ENCODE results near the gene TBX1. TPM values are rescaled to one million over a fixed set of nuclear protein-coding genes. Genes with fewer than 3 reads are reported as not detected.

Gene TBX1
- total RNA-seq, 1 donor: not detected

DNA sequence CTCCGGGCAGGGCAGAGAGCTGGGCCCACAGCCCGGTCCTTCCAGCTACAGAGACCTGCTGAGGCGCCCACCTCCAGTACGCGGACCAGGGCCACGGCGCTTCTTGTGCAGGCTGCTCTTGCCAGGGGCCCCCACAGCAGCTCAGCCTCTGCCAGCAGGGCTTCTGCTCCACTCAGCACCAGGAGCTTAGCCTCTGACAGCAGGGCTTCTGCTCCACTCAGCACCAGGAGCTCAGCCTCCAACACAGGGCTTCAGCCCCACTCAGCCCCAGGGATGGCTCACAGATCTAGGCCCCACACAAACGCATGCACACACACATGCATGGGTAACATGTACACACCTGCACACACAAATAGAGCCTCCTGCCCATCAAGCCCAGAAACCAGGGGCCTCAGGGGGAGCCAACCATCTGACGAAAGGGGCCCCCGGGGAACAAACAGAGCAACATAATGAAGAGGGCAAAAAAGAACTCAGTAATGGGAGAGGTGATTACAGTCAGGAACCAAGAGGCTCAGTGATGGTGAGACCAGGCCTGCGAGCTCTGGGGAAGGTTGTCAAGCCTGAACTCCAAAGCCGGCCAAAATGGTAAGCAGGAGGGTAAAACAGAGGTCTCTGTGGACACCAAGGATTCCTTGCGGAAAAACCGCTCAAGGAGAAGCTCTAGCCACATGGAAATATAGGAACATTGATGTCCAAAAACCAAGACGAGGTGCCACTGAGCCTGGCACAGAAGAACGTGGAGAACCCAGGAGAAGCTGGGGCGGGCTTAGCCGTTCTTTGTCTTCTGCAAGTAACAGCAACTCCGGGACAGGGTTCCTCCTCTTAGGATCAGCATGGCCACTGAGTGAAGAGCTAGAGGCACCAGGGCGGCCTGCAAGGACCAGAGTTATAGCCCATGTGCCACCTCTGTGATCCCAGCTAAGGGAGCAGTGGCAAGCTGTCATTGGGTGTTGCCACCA is 47.6 kb downstream of the TBX1 start:
- TF ChIP-seq, protein P1, sequence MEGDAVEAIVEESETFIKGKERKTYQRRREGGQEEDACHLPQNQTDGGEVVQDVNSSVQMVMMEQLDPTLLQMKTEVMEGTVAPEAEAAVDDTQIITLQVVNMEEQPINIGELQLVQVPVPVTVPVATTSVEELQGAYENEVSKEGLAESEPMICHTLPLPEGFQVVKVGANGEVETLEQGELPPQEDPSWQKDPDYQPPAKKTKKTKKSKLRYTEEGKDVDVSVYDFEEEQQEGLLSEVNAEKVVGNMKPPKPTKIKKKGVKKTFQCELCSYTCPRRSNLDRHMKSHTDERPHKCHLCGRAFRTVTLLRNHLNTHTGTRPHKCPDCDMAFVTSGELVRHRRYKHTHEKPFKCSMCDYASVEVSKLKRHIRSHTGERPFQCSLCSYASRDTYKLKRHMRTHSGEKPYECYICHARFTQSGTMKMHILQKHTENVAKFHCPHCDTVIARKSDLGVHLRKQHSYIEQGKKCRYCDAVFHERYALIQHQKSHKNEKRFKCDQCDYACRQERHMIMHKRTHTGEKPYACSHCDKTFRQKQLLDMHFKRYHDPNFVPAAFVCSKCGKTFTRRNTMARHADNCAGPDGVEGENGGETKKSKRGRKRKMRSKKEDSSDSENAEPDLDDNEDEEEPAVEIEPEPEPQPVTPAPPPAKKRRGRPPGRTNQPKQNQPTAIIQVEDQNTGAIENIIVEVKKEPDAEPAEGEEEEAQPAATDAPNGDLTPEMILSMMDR (IDR thresholded peaks at IDR 0.05; ENCODE audit: extremely low read depth, low read depth, low read length): no peak
- no peak overlapping the region for H3K4me2 ChIP-seq (ENCODE audit: insufficient read depth, low read length)
- H3K27ac ChIP-seq (ENCODE audit: low read depth, low read length): no peak overlapping the region
- peaks cover 8% of the 10 kb centered on the region for H3K4me1 ChIP-seq (ENCODE audit: insufficient read depth, low read length)
- H4K20me1 ChIP-seq (ENCODE audit: insufficient read depth, low read length): peaks cover 12% of the 10 kb centered on the region
- H3K27me3 ChIP-seq (ENCODE audit: insufficient read depth, low read length): no peaks in the 10 kb centered on the region
- H3K9me3 ChIP-seq (ENCODE audit: low read depth, low read length): no peaks in the 10 kb centered on the region
- H2AFZ ChIP-seq (ENCODE audit: low read length): no peak overlapping the region
- H3K4me3 ChIP-seq (ENCODE audit: insufficient read depth, low read length): no peak overlapping the region
- peak; percentile 76 for DNase-seq (ENCODE audit: insufficient read length, low spot score, missing footprints)
- no peaks in the 10 kb centered on the region for H3K36me3 ChIP-seq (ENCODE audit: insufficient read depth, low read length)
- H3K79me2 ChIP-seq (ENCODE audit: insufficient read depth, low read length): no peaks in the 10 kb centered on the region

- Histone ChIP-seq H4K20me1 (ENCODE audit: insufficient read depth, low read length) (peaks cover 12% of the 10 kb centered on the region), H3K36me3 (ENCODE audit: insufficient read depth, low read length) (no peaks in the 10 kb centered on the region), H3K4me1 (ENCODE audit: insufficient read depth, low read length) (peaks cover 8% of the 10 kb centered on the region), H3K4me2 (ENCODE audit: insufficient read depth, low read length) (no peak overlapping the region), H3K79me2 (ENCODE audit: insufficient read depth, low read length) (no peaks in the 10 kb centered on the region), H2AFZ (ENCODE audit: low read length) (no peak overlapping the region), H3K27ac (ENCODE audit: low read depth, low read length) (no peak overlapping the region), H3K9me3 (ENCODE audit: low read depth, low read length) (no peaks in the 10 kb centered on the region), H3K27me3 (ENCODE audit: insufficient read depth, low read length) (no peaks in the 10 kb centered on the region), H3K4me3 (ENCODE audit: insufficient read depth, low read length) (no peak overlapping the region)
- DNase-seq (ENCODE audit: insufficient read length, low spot score, missing footprints): no peak
- TF ChIP-seq, protein P1 (IDR thresholded peaks at IDR 0.05; ENCODE audit: extremely low read depth, low read depth, low read length): no peak
These were observed 48.4 kb downstream of the TBX1 start for GRCh38 chr22:19808873-19809478.

- peaks cover 12% of the 10 kb centered on the region for H4K20me1 ChIP-seq (ENCODE audit: insufficient read depth, low read length)
- no peak overlapping the region for H3K4me2 ChIP-seq (ENCODE audit: insufficient read depth, low read length)
- no peaks in the 10 kb centered on the region for H3K79me2 ChIP-seq (ENCODE audit: insufficient read depth, low read length)
- no peak overlapping the region for H2AFZ ChIP-seq (ENCODE audit: low read length)
- no peak for DNase-seq (ENCODE audit: insufficient read length, low spot score, missing footprints)
- no peak overlapping the region for H3K4me3 ChIP-seq (ENCODE audit: insufficient read depth, low read length)
- TF ChIP-seq, protein P1 (IDR thresholded peaks at IDR 0.05; ENCODE audit: extremely low read depth, low read depth, low read length): no peak
- peaks cover 8% of the 10 kb centered on the region for H3K4me1 ChIP-seq (ENCODE audit: insufficient read depth, low read length)
- no peaks in the 10 kb centered on the region for H3K36me3 ChIP-seq (ENCODE audit: insufficient read depth, low read length)
- no peaks in the 10 kb centered on the region for H3K27me3 ChIP-seq (ENCODE audit: insufficient read depth, low read length)
- no peak overlapping the region for H3K27ac ChIP-seq (ENCODE audit: low read depth, low read length)
- H3K9me3 ChIP-seq (ENCODE audit: low read depth, low read length): no peaks in the 10 kb centered on the region
These were observed 49.2 kb downstream of the TBX1 start for GRCh38 chr22:19809741-19810140.
